WTC11 (cell line): ENCODE results near the gene ARMC8.

Experiments used
- CBFB ChIP-seq: sonication (generic); formaldehyde crosslinking; IDR thresholded peaks from 2 replicates; pipeline ENCODE4 v1.8.1; 2022; ENCODE audit warnings: mild to moderate bottlenecking, low read depth, missing genetic modification reagents
- CREB1 ChIP-seq: sonication (generic); formaldehyde crosslinking; IDR thresholded peaks from 2 replicates; pipeline ENCODE4 v1.8.0; 2023; ENCODE audit warnings: mild to moderate bottlenecking, missing genetic modification reagents
- ELF4 ChIP-seq: sonication (generic); formaldehyde crosslinking; IDR thresholded peaks from 2 replicates; pipeline ENCODE4 v1.8.1; 2022; ENCODE audit warnings: low read depth, mild to moderate bottlenecking, moderate library complexity, missing genetic modification reagents
- ESRRA ChIP-seq: sonication (generic); formaldehyde crosslinking; IDR thresholded peaks from 2 replicates; pipeline ENCODE4 v1.8.1; 2022; ENCODE audit warnings: mild to moderate bottlenecking, missing genetic modification reagents, borderline replicate concordance
- JAZF1 ChIP-seq: fragments of 250-450 bp; sonication (Bioruptor Pico); IDR thresholded peaks from 2 replicates; pipeline ENCODE4 v1.9.0; 2021; ENCODE audit warnings: moderate library complexity, mild to moderate bottlenecking, inconsistent platforms
- MAX ChIP-seq: sonication (generic); formaldehyde crosslinking; IDR thresholded peaks from 2 replicates; pipeline ENCODE4 v1.8.0; 2022; ENCODE audit warnings: mild to moderate bottlenecking, missing genetic modification reagents
- NFE2L1 ChIP-seq: sonication (generic); formaldehyde crosslinking; IDR thresholded peaks from 2 replicates; pipeline ENCODE4 v1.8.1; 2023; ENCODE audit warnings: missing genetic modification reagents
- NR2C2 ChIP-seq: sonication (generic); formaldehyde crosslinking; IDR thresholded peaks from 2 replicates; pipeline ENCODE4 v1.8.0; 2022; ENCODE audit warnings: mild to moderate bottlenecking, missing genetic modification reagents
- USF1 ChIP-seq: sonication (generic); formaldehyde crosslinking; IDR thresholded peaks from 2 replicates; pipeline ENCODE4 v1.8.0; 2022; ENCODE audit warnings: mild to moderate bottlenecking, missing genetic modification reagents
- ZBTB21 ChIP-seq: sonication (generic); formaldehyde crosslinking; IDR thresholded peaks from 2 replicates; pipeline ENCODE4 v1.8.1; 2023; ENCODE audit warnings: mild to moderate bottlenecking, missing genetic modification reagents, borderline replicate concordance
- ZNF671 ChIP-seq: fragments of 250-450 bp; sonication (Bioruptor Pico); IDR thresholded peaks from 2 replicates; pipeline ENCODE4 v1.8.0; 2021; ENCODE audit warnings: mild to moderate bottlenecking
- TF ChIP-seq, protein P1 (sequence below): fragments of 200-600 bp; IDR thresholded peaks from 2 replicates; pipeline ENCODE4 v1.8.0; 2022; ENCODE audit warnings: antibody characterized with exemption
- TF ChIP-seq, protein P2 (sequence below): sonication (generic); formaldehyde crosslinking; IDR thresholded peaks from 2 replicates; pipeline ENCODE4 v1.8.0; 2023; ENCODE audit warnings: missing genetic modification reagents
- TF ChIP-seq, protein P3 (sequence below): sonication (generic); formaldehyde crosslinking; conservative IDR thresholded peaks from 2 replicates; pipeline ENCODE4 v1.8.1; 2022; ENCODE audit warnings: mild to moderate bottlenecking, missing genetic modification reagents

DNA sequence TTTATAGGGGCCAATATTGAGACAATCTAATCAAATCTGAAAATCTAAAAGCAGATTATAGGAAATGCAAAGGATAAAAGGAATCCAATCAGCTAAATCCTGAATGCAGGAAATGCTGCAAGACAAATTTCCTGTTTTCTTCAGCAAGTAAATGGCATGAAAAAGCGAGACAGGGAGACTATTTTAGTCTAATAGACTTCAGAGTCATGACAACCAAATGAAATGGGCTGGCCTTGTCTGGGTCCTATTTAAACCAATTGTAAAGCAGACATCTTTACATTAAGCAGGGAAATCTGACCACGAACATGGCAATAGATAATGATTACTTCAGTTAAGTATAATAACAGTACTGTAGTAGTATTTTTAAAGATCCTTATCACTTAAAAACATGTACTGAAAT is 14.5 kb upstream of the ARMC8 start:
- TF ChIP-seq MAX (no peak), CBFB (no peak), NR2C2 (CRISPR knock-in tag) (no peak), JAZF1 (CRISPR knock-in tag) (no peak), NFE2L1 (CRISPR knock-in tag) (no peak), ELF4 (CRISPR knock-in tag) (no peak), ZBTB21 (CRISPR knock-in tag) (no peak), CREB1 (no peak), USF1 (CRISPR knock-in tag) (no peak), ZNF671 (CRISPR knock-in tag) (no peak), ESRRA (CRISPR knock-in tag) (no peak)
- TF ChIP-seq, protein P1, sequence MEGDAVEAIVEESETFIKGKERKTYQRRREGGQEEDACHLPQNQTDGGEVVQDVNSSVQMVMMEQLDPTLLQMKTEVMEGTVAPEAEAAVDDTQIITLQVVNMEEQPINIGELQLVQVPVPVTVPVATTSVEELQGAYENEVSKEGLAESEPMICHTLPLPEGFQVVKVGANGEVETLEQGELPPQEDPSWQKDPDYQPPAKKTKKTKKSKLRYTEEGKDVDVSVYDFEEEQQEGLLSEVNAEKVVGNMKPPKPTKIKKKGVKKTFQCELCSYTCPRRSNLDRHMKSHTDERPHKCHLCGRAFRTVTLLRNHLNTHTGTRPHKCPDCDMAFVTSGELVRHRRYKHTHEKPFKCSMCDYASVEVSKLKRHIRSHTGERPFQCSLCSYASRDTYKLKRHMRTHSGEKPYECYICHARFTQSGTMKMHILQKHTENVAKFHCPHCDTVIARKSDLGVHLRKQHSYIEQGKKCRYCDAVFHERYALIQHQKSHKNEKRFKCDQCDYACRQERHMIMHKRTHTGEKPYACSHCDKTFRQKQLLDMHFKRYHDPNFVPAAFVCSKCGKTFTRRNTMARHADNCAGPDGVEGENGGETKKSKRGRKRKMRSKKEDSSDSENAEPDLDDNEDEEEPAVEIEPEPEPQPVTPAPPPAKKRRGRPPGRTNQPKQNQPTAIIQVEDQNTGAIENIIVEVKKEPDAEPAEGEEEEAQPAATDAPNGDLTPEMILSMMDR, result no peak
- TF ChIP-seq, protein P2, sequence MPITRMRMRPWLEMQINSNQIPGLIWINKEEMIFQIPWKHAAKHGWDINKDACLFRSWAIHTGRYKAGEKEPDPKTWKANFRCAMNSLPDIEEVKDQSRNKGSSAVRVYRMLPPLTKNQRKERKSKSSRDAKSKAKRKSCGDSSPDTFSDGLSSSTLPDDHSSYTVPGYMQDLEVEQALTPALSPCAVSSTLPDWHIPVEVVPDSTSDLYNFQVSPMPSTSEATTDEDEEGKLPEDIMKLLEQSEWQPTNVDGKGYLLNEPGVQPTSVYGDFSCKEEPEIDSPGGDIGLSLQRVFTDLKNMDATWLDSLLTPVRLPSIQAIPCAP (CRISPR knock-in tag), result no peak
- TF ChIP-seq, protein P3, sequence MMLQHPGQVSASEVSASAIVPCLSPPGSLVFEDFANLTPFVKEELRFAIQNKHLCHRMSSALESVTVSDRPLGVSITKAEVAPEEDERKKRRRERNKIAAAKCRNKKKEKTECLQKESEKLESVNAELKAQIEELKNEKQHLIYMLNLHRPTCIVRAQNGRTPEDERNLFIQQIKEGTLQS, result no peak
